Measurements from ENCODE around the gene MOGAT3.

The MOGAT3 gene

DNA sequence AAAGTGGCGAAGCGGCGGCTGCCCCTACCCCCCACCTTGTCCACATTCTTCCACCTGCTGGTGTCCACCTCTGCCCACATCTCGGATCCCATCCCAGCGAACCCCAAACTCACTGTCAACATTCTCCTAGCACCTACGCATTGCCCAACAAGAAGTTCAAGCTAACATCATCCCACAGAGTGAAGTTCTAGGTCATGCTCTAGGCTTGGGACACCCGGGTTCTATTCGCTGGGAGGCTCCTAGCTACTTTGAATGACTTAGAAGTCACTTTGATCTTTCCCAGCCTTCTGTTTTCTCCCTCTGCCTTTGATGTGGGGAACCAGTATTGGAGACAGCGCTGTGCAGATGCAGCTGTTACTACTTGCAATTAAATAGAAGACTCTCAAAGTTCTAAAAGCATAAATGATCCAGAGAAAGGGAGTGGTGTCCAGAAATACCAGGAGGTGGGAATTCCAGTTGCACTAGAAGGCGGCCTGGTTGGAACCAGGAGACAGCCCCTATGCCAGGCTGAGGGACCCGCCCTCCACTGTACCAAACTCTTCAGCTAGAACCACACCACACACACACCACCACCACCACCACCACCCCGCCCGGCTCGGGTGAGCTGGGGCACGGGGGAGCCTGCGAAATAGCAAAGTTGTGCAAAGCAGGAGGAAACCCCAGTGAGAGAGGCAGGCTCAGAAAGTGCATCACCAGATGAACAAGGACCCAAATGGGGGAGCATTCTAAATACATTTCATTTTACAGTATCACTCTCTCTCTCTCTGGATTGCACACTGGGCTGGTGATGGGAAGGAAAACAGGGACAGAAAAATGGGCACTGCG lies 30.0 kb downstream of the MOGAT3 start:
- DNase-seq, result no peak

DNA sequence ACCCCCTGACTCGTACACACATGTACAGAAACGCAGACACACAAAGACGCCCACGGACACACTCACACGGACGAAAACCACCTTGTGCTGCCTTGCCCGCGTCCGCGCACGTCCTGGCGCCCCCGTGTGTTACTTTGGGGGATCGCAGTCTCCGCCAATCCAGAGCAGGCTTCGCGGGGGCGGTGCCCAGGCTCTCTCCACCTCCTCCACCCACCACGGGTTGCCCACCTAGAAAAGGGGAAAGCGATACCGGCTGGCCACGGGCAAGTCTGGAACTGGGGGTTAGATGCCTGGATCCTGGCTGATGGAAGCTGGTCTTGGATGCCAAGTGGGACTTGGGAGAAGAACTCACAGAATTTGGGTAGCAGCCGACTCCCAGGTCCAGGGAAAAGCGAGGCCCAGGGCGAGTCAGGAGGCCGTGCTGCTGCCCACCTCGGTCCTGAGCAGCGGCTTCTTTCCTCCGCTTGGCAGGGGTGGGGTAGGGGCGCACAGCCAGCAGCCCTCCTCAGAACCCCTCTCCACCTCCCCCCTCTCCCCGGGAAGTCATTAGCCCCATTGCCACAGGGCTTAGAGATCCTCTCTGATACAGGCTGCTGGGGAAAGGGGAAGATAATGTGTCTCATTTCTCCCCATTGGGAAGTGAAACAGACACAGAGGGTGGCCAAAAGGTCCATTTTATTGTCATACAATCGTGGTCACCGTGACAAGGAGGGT lies 30.8 kb downstream of the MOGAT3 start:
- DNase-seq, result peak; percentile 72

DNA sequence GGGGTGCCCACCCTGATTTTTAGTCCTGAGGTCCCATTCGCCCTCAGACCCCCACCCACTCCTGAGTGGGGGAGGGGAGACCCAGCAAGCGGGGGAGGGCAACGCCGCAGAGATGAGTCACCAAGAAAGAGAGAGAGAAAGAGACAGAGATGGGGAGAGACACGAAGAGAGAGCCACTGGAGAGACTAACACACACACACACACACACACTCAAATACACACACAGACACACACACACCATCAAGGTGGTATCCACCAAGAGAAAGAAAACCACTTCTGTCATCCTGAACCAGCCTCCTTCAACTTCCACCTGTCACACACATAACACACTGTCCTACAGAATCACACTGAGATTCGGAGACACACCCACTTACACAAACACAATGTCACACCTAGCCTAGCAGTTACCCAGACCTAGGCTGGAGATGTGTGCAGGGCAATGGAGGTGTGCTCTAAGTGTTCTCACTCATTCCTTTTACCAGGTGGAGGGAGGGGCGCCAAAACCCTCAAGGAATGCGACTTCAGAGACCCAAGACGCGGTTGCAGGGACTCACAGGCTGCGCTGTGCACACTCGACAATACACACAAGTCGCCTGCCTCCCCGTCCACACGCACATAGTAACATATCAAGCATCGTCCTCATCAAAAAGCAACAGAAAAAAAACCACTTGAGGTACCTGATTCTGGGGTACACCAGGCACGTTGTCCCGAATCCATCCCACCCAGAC lies 31.6 kb downstream of the MOGAT3 start:
- no peak for DNase-seq

DNA sequence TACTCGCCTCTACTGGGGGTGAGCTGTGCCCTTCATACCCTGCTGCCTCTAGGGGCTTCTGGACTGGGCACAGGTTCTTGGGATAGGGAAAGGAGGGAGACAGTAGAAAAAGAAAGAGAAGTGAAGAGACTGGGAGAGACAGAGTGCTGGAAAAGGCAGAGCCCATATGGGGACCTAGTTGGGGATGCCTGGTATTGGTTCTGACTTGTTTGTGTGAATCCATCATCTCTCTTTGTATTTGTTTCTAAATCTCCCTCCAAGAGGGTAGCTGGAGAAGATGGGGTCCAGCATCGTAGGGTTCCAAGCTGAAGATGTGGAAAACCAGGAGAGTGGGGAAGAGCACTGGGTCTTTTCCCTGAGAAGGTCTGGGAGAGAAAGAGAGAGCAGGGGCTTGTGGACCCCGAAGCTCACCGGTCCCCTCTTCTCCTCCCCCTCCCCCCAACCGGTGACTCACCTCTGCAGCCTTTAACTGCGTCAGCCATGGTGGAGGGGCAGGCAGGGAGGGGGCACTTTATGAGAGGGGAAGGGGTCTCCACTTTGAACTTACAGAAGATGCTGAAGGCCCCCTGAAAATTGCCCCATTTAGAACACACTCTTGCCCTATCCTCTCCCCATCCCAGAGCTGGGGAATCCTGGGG lies 32.3 kb downstream of the MOGAT3 start:
- no peak for DNase-seq

DNA sequence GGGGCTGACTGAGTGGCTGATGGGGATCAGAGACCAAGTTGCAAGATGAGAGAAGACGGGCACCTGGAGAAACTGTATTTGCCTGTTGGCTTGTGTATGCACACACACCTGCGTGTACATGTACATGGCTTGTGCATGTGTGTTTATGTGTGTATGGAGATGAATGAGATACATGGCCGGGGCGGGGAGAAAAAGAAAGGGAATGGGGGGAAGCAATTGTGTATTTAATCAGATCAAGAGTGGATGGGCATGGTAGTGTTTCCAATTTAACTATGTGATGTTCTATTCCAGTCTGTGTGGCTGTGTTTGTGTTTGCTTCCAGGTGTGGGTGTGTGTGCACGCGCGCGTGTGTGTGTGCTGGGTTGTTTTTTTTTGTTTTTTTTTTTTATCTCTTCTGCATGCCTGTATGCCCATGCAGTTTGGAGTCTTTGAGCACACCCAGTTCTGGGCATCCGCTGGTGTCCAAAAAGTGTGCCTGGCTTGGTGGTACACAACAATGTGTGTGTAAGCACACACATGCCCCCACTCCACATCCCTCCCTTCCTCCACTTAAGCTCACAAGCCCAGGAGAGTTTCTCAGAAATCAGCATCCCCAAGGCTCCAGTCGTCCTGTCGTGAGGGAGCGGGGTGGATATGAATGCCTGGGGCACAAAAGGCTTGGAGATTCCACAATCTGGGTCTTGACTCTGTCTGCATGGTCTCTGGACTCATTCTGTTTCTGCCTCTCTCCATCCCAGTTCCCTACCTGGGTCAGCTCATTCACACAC lies 33.0 kb downstream of the MOGAT3 start:
- no peak for DNase-seq

DNA sequence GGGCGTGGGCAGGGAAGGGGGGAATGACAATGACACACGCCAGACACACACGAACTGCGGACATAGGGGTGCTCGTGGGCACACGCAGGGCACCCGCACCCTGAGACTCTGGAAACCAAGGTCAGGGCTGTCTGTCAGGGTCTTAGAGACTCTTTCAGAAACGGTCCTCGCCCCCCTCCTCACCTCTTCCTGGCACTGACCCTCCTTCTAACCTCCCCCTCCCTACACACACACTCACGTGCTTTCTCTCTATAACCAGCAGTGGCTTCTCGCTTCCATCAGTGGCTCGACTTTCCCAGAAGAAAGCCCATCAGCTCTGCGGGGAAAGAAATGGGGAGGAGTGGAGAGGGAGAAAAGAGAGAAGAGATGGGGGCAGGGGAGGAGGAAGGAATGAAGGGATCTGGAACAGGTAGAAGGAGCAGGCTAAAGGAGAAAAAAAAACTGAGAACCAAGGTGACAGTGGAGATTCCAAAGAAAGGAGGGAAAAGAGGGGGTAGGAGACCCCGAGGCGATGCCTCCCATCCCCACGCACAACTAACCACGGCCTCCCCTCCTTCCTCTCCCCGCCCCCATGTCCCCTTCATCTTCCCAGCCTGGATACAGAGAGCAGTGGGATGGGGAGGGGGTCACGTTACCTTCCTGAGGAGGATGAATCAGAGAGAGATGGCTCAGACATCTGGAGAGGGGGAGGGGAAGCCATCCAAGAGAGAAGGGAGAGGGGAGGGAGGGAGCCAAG lies 33.8 kb downstream of the MOGAT3 start:
- peak; percentile 96 for DNase-seq

DNA sequence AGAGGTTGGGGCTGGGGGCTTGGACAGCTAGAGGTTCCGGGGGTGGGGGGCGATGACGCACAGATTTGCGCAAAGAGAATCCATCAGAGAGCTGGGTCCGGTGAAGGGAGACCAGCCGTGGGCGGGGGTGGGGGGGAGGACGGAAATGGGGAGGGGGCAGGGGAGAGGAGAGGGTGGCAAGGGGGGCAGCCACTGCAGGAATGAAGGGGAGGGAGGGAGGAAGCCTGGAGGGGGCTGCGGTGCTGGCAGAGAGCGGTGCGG lies 34.3 kb downstream of the MOGAT3 start:
- DNase-seq, result no peak

DNA sequence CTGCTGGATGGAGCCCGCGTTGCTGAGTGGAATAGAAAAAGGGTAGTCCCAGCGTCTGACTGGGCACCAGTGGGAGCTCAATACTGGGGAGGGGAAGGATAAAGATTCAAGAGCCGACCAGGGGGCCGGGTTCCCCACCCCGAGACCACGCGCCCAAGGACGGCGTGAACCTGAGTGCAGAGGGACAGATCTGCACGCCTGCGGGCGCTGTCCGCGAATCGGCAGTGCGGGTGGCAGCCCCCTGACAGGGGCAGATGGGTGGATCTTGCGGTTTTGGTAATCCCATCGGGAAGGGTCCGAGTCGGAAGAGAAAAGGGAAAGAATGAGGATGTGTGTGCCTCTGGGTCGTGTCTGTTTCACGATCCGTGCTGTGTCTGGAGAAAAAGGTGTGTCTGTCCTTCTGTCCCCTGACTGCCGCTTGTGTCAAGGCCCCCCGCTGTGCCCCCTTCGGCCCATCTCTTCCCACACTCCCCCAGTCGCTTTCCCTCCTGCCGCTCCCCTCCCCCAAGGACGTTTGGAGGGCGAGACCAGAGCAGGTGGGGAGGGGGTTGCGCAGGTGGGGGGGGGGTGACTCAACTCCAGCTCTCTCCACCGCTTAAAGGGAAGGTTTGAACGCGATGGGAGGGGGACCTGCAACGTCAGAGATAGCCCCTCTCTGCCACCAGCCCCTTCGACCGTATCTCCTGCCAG lies 34.7 kb downstream of the MOGAT3 start:
- DNase-seq, result peak; percentile 60

DNA sequence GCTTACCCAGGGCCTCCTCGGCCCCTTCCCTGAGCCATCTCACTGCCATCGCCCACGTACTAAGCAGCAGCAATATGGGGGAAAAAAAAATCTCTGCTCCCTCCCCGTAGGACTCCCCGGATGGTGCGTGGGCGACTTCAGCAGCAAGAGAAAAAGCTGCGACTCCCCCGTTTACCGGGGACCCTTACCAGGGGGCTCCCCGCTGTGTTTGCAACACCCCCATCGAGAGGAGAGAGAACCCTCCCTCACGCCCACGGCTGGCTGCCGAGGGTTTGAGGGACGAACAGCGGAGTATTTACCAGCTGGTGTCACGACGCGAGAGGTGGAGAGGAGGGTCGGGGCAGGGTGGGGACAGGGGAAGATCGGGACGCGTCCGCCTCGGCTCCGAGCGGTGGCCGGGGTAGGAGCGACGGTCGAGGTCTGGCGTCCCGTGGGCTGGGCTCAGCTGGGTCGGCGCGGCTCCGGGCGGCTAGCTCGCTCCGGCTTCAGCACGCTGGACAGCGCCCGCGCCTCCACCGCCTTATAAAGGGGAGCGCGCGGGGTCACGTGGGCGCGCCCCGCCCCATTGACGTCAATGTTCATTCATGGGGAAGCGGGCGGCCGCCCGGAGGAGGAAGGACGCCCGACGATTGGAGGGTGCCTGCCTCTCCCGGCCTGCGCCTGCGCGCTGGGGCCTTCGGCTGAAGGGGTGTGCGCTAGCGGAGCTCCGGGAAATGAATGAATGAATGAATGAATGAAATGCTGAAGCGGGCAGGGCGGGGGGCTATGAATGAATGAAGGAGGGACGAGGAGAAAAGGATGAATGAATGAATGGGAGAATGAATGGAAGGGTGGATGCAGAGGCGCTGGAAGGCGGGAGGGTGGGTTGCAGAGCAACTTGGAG lies 35.5 kb downstream of the MOGAT3 start, which contains the start of gene VGF:
TSS of gene VGF (minus strand) at position 495 of the 883 bp plus-strand sequence. CDS start 726 bp downstream, outside the sequence.
- peak; percentile 96 for DNase-seq

DNA sequence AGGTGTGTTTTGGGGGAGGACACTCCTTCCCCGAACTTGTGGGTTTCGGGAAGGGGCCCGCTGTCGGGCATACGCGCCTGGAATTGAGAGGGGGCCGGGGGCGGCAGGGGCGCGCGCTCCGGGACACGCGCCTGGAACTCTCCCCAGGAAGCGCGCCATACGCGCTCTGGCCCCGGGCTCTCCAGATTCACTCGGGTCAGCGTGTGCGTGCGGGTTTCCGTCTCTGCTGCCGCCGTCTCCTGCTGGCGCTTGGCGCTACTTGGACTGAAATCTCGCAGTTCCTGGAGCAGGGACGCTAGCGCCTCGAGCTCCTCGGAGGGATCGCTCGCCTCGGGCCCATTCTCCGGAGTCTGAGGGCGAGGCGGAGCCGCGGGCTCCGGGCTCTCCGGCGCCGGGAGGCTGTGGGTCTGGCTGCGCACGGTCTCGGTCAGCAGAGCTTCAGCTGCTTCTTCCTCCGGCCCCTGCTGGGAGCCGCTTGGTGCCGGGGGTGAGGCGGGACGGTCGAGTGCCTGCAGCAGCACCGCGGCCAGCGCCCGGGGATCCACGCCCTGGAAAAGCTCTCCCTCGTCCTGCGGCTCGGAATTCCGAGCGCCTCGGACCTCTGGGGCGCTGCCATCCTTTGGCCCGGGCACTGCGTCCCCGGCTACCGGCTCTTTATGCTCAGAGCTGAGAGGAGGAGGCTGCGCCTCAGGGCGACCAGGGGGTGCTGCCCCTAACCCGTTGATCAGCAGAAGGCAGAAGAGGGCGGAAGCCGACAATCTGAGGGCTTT lies 36.6 kb downstream of the MOGAT3 start:
- DNase-seq, result peak; percentile 25

DNA sequence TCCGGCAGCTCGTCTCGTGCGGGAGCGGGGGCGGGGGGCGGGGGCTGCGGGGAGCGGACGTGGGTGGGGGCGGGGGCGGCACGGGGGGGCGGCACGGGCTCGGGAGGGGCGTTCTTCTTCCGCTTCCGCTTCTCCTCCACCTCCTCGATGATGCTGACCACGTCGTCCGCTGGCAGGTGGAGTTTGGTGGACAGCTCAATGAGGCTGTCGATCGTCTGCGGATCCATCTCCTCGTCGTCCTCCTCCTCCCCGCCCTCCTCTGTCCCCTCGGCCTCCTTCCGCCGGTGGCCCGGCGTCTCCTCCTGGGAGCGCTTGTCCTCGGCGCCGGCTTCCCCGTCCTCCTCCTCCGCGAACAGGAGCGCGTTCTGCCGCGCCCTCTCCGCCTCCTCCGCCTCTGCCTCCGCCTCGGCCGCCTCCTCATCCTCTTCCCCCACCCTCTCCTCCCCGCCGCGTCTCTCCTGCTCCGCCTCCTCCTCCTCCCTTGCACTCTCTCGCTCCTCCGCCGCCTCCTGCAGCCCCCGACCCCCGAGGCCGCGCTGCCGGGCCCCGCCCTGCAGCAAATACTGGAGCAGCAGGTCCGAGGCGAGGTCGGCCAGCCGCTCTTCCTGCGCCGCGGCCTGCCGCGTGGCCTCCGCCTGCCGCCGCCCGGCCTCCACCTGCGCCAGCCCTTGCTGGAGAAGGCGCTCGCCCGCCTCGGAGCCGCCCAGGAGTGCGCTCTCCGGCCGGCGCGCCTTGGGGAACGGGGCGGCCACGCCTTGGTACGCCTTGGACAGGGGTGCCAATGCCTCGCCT lies 37.4 kb downstream of the MOGAT3 start:
- peak; percentile 59 for DNase-seq

DNA sequence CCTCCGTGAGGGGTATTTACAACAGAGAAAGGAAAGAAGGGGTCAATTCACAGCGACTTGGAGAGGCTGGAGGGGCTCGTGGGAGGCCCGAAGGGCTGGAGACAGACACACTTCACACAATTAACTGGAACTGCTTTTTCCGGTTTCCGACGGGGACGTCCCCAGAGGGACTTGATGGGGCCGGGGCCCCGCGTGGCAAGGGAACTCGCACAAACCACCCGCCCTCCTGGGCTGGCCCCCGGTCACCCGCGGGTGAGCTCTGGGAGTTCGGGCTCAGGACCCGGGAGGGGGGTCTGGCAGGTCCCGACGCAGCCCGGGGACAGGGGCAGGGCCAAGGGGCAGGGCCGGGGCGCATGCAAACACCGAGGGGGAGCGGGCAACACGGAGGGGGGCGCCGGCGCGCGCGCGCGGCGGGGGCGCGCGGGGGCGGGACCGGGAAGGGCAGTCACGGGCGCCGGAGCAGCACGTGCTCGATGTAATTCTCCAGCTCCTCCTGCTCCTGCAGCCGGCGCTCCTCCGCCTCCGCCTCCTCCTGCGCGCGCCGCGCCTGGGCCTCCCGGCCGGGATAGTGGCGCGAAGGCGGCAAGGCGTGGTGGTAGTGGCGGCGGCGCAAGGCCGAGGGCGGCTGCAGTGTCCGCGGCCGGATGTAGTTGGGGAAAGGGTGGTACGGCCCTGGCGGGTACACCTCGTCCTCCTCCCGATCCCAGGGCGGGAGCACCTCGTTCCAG lies 38.1 kb downstream of the MOGAT3 start:
- DNase-seq, result peak; percentile 74

DNA sequence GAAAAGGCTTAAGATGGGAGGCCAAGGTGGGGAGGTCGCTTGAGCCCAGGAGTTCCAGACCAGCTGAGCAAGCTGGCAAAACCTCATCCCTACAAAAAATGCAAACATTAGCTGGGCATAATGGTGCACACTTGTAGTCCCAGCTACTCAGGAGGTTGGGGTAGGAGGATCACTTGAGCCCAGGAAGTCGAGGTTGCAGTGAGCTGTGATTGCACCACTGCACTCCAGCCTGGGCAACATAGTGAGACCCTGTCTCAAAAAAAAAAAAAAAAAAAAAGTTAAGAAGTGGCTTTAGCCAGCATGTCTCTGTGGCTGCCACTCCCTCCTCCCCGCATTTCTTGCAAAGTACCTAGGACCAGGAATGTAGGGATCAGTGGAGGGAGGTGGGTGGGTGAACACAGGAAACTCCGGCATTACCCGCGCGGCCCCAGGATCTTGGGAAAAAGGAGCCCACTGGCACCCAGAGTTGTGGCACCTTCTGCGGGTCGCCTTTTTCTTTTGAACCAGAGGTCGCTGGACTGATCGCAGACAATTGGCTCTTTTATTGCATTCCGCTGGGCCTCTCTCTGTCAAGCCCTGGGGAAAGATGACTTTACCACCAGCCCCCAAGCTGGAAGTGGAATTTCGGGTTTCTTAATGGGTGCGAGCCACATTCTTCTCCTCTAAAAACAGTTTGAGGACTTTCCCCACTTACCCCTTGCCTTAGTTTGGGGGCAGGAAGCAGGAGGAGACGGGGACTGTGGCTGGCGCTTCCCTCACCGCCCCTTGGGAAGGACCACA lies 39.0 kb downstream of the MOGAT3 start:
- no peak for DNase-seq

DNA sequence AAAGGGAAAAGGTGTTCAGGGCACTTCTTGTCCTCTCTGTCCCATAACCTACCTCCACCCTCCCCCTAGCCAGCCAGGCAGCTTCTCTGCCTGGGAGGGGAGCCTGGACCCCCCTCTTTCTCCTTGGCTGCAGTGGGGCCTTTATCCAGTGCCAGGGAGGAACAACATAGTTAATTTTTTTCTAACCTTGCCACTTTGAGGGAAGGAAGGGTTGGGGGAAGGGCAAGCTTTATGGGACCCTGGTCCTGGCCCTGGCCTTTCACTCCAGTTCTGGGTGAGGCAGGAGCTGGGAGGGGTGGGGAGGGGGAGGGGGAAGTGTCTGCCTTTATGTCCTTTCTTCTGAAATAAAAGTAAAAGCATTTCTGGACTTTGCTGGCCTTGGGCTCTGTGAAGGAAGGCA lies 39.9 kb downstream of the MOGAT3 start:
- DNase-seq, result no peak

DNA sequence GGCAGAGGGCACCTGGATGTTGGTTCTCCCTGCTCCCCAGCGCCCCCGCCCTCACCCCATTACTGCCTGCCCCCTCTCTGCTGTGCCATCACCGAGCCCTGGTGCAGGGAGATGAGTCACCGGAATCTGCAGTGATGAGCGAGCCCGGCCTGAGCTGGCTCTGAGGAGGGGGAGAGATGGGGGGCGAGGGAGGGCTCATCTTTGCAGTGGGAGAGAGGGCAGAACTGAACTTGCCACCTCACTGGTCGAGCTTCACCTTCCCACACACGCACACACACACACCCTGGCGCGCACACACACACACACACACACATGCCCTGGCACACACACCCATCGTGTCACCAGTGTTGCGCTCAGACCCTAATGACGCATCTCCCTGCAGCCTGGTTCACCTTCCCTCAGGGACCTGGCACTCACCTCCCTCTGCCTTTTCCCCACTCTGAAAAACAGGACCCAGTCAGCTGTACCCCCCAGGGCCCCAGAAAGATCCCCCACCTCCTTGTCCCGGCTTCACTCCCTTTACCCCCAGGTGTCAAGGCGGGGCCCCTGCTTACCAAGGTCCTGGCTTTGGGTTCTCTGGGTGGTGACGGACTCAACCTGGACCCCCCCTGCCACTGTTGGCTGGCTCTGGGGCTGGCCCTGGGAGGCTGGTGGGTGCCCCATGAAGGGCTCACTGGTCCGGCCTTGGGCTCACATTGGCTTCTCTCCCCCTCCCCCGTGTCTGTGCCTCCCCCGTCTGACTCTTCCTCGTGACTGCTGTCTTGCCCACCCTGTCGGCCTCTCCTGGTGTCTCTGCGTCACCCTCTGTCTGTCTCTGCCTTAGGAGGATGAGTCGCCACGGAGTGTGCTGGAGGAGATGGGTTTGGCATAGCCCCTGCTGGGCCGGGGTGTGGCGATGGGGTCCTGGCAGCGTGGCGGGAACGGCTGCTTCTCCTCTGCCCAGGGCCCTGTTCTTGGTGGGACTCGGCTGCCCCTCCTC lies 40.9 kb downstream of the MOGAT3 start:
- no peak for DNase-seq

Measured in NCI-H82 (cell line).